ENCODE results near the gene KCNMA1. TPM values are rescaled to one million over a fixed set of nuclear protein-coding genes. Genes with fewer than 3 reads are reported as not detected.

Gene KCNMA1
- total and polyA plus RNA-seq, 10 donors: 9.3 to 114 (median 51.5) TPM

DNA sequence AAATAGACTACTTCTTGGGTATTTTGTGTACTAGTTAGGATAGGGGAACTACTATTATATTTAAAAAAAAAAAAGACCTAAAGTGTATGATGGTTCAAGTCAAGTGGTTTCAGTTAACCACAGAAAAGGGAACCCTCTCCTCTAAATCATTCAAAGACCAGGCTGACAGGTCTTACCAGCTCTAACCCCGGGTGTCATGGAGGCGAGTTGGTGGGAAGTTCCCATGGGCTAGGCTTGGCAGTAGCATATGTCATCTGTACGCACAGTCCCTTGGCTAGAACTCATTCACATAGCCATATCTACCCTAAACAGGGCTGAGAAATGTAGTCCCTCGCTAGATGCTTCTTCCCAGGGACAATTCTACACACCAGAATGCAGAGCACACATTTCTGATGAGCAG lies 37.7 kb upstream of the KCNMA1 start:
- Histone ChIP-seq H3K27me3 (replicated peaks in 1 of 7) (peaks cover 0 to 19% (median 0%) of the 10 kb centered on the region in 7 donors), H3K9me3 (no peaks in the 10 kb centered on the region), H3K27ac (no peak overlapping the region), H3K4me3 (no peak overlapping the region), H3K36me3 (no peaks in the 10 kb centered on the region), H3K4me1 (no peaks in the 10 kb centered on the region)
- TF ChIP-seq POLR2AphosphoS5 (IDR thresholded peaks at IDR 0.05): no peak
- no peak for TF ChIP-seq POLR2A (IDR thresholded peaks at IDR 0.05)
- TF ChIP-seq, protein P1, sequence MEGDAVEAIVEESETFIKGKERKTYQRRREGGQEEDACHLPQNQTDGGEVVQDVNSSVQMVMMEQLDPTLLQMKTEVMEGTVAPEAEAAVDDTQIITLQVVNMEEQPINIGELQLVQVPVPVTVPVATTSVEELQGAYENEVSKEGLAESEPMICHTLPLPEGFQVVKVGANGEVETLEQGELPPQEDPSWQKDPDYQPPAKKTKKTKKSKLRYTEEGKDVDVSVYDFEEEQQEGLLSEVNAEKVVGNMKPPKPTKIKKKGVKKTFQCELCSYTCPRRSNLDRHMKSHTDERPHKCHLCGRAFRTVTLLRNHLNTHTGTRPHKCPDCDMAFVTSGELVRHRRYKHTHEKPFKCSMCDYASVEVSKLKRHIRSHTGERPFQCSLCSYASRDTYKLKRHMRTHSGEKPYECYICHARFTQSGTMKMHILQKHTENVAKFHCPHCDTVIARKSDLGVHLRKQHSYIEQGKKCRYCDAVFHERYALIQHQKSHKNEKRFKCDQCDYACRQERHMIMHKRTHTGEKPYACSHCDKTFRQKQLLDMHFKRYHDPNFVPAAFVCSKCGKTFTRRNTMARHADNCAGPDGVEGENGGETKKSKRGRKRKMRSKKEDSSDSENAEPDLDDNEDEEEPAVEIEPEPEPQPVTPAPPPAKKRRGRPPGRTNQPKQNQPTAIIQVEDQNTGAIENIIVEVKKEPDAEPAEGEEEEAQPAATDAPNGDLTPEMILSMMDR (IDR thresholded peaks at IDR 0.05 in 8 of 11, conservative IDR thresholded peaks at IDR 0.05 in 3 of 11): no peak
- intact Hi-C loops (cut with DNase I; ENCODE audit: low total_unique reads): no loop called here
- DNase-seq: no peak
- 29 to 45% (median 40%) methylated on average over 4 of the region's 4 CpGs for WGBS, 5 donors

DNA sequence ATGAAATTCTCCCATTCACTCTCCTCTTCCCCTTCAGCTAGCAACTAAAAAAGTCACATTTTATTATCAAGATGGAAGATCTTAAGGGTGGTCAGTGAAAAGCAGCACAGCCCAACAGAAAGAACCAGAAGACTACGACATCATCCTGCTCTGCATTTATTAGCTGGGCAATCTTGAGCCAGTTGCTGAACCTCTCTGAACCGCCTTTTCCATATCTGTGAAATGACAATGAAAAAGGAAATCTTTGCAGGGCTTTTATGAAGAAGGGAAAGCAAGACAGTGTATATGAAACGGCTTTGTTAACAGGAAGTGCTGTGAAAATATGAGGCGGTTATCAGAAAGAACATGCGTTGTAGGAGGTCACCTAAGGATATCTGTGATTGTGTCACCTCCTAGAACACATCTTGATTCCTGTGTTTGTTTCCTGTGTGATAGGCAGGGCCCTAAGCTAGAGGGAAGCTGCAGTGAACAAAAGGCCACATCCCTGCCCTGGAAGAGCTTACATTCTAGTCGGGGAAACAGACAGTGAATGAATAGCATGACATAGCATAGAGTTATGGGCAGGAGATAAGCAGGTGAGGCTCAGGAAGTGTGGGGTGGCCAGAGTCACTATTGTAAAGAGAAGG lies 36.0 kb upstream of the KCNMA1 start:
- WGBS, 5 donors: 51 to 66% (median 55%) methylated on average over 6 of the region's 6 CpGs
- TF ChIP-seq, protein P1 (IDR thresholded peaks at IDR 0.05 in 8 of 11, conservative IDR thresholded peaks at IDR 0.05 in 3 of 11): no peak
- no peak for TF ChIP-seq POLR2AphosphoS5 (IDR thresholded peaks at IDR 0.05)
- TF ChIP-seq POLR2A (IDR thresholded peaks at IDR 0.05): no peak
- Histone ChIP-seq H3K36me3 (no peaks in the 10 kb centered on the region), H3K4me3 (no peak overlapping the region), H3K4me1 (no peaks in the 10 kb centered on the region), H3K9me3 (no peaks in the 10 kb centered on the region), H3K27ac (no peak overlapping the region), H3K27me3 (replicated peaks in 1 of 7) (peaks cover 0 to 31% (median 0%) of the 10 kb centered on the region in 7 donors)
- intact Hi-C loops (cut with DNase I; ENCODE audit: low total_unique reads): no loop called here
- no peak for DNase-seq

DNA sequence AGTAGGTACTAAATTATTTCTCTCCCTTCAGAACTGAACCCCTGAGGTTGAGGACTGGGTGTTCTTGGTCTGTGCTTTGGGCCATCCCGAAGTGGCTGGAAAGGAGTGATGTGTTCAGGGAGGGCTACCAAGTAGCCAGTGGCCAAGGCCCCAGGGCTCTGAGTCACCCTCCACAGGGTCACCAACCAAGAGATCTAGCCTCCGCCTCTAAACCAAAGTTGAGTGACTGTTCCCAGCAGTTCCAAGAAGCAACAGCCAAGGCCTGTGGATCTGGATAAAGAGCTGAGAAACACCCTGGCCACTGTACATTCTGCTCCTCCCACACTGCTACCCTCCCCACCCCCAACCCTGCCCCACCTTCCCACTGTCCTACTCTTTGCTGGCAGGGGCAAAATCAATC lies 35.5 kb upstream of the KCNMA1 start:
- no peak for TF ChIP-seq POLR2AphosphoS5 (IDR thresholded peaks at IDR 0.05)
- TF ChIP-seq POLR2A (IDR thresholded peaks at IDR 0.05): no peak
- TF ChIP-seq, protein P1 (IDR thresholded peaks at IDR 0.05 in 8 of 11, conservative IDR thresholded peaks at IDR 0.05 in 3 of 11): no peak
- H3K27me3 ChIP-seq (replicated peaks in 1 of 7): peaks cover 0 to 37% (median 0%) of the 10 kb centered on the region in 7 donors
- WGBS, 5 donors: 90 to 100% (median 95%) methylated on average over 1 to 2 of the region's 2 CpGs
- no peaks in the 10 kb centered on the region for H3K36me3 ChIP-seq
- no peak overlapping the region for H3K4me3 ChIP-seq
- DNase-seq: no peak
- H3K27ac ChIP-seq: no peak overlapping the region
- no peaks in the 10 kb centered on the region for H3K4me1 ChIP-seq
- intact Hi-C loops (cut with DNase I; ENCODE audit: low total_unique reads): no loop called here
- no peaks in the 10 kb centered on the region for H3K9me3 ChIP-seq

DNA sequence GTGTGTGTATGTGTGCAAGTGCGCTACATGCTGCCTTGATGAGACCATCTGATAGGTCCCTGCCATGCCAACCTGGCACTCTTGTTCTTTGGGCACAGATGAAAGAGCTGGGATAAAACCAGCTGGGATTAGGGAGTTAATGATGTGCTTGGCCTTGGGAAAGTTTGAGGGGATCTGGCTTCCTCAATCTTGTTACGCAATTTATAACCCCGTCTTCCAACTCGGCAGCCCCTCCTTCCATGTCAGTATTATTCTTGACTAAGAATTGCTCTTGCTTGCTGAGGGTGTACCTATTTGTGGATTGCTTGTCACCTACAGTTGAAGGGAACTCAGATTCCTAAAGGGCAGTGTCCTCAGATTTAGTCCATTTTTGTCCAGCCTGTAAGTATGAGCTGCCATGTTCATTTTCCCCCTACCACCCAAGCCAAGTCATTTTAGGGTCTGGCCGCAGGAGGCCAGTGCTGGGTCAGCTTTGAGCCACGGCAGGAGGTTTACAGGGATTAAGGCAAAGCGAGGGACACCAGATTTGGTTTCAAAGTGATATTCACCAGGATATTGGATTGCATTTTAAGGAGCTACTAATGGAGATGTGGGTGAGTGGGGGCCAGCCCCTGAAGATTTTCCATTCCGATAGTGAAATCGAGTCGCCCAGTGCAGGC lies 34.1 kb upstream of the KCNMA1 start:
- WGBS, 5 donors: 74 to 92% (median 79%) methylated on average over 10 of the region's 10 CpGs
- no peak for DNase-seq
- intact Hi-C loops (cut with DNase I; ENCODE audit: low total_unique reads): no loop called here
- Histone ChIP-seq H3K9me3 (no peaks in the 10 kb centered on the region), H3K36me3 (no peaks in the 10 kb centered on the region), H3K27ac (no peak overlapping the region), H3K4me3 (no peak overlapping the region), H3K27me3 (replicated peaks in 1 of 7) (peaks cover 0 to 44% (median 0%) of the 10 kb centered on the region in 7 donors), H3K4me1 (no peaks in the 10 kb centered on the region)
- TF ChIP-seq, protein P1 (IDR thresholded peaks at IDR 0.05 in 8 of 11, conservative IDR thresholded peaks at IDR 0.05 in 3 of 11): no peak
- TF ChIP-seq POLR2A (IDR thresholded peaks at IDR 0.05) (no peak), POLR2AphosphoS5 (IDR thresholded peaks at IDR 0.05) (no peak)
